Thyroid gland (tissue), 4 donors: Measurements from ENCODE around the gene IRF2.

Experiments
- CTCF ChIP-seq, 6 experiments: fragments of 200-600 bp in 3 of 6; fragments of 450-650 bp in 3 of 6; sonication (generic) in 3 of 6; IDR thresholded peaks; one replicate each; pipeline ENCODE4 v1.5.1; 2016 to 2019; ENCODE audit warnings: antibody characterized with exemption in 6 of 6, mild to moderate bottlenecking in 2 of 6, inconsistent platforms in 1 of 6, moderate library complexity in 1 of 6
- POLR2A ChIP-seq, 2 donors: fragments of 450-650 bp; IDR thresholded peaks; one replicate each; pipeline ENCODE4 v1.6.1; 2017; ENCODE audit warnings: antibody characterized with exemption in 2 of 2, mild to moderate bottlenecking in 2 of 2, moderate library complexity in 1 of 2

- TF ChIP-seq CTCF (IDR thresholded peaks at IDR 0.05) (no peak), POLR2A (IDR thresholded peaks at IDR 0.05) (peak in 1 of 2 donors; percentile 59)
These were observed 126.8 kb downstream of the IRF2 start for GRCh38 chr4:184347251-184348239.
